B cell (primary cell): ENCODE results near the gene KDELR1. TPM values are rescaled to one million over a fixed set of nuclear protein-coding genes. Genes with fewer than 3 reads are reported as not detected.

Source experiments
- ATAC-seq: fragments of 200-7000 bp; cut with Tn5 transposase; one replicate; pipeline ENCODE4 v1.10.0; 2021; ENCODE audit warnings: low read depth, mild to moderate bottlenecking, moderate number of reproducible peaks, moderate library complexity
- CTCF ChIA-PET: fragments of 350-600 bp; sonication (Branson Sonifier 250); formaldehyde crosslinking; loops from one replicate; lab custom pipeline; 2021; ENCODE audit warnings: antibody characterized with exemption, inconsistent platforms; lab: Charles Lee
- POLR2A ChIA-PET: fragments of 350-600 bp; sonication (Branson Sonifier 250); formaldehyde crosslinking; loops from one replicate; lab custom pipeline; 2021; ENCODE audit warnings: antibody characterized with exemption; lab: Charles Lee
- DNase-seq: peaks from one replicate; pipeline ENCODE4 v3.0.0; 2013
- H2AFZ ChIP-seq: 2 replicates; pipeline ENCODE4 v1.6.1; 2012; ENCODE audit warnings: mild to moderate bottlenecking, low read depth, low read length; ENCODE audit not compliant: insufficient read depth, poor library complexity, severe bottlenecking
- H3K27ac ChIP-seq, 2 donors: 1 replicate in 1 of 2; 2 replicates in 1 of 2; pipeline ENCODE4 v1.5.1; 2012 to 2013; ENCODE audit warnings: low read length in 2 of 2, mild to moderate bottlenecking in 2 of 2, moderate library complexity in 1 of 2
- H3K27me3 ChIP-seq, 4 experiments: fragments of 200-600 bp in 1 of 4; sonication (generic) in 1 of 4; replicated peaks in 1 of 4; 1 replicate in 2 of 4; 2 replicates in 2 of 4; pipeline versions ENCODE4 v1.6.1 to v1.7.0; 2013 to 2016; ENCODE audit warnings: low read length in 3 of 4, mild to moderate bottlenecking in 2 of 4, mixed read lengths in 1 of 4, moderate library complexity in 1 of 4; ENCODE audit not compliant: insufficient read depth in 4 of 4, control insufficient read depth in 3 of 4; ENCODE audit errors: control extremely low read depth in 1 of 4
- H3K36me3 ChIP-seq, 2 experiments: replicated peaks in 1 of 2; 1 replicate in 1 of 2; 2 replicates in 1 of 2; pipeline versions ENCODE4 v1.6.1 to v1.7.1; 2013; ENCODE audit warnings: low read length in 1 of 2; ENCODE audit not compliant: insufficient read depth in 2 of 2, control insufficient read depth in 1 of 2; ENCODE audit errors: control extremely low read depth in 1 of 2, extremely low read depth in 1 of 2
- H3K4me1 ChIP-seq, 2 donors: fragments of 200-600 bp in 1 of 2; sonication (generic) in 1 of 2; 1 replicate in 1 of 2; 2 replicates in 1 of 2; pipeline versions ENCODE4 v1.5.1 to v1.6.1; 2013 to 2017; ENCODE audit warnings: low read length in 2 of 2; ENCODE audit not compliant: control insufficient read depth in 2 of 2, insufficient read depth in 2 of 2
- H3K4me2 ChIP-seq: replicated peaks from 2 replicates; pipeline ENCODE3; 2012; ENCODE audit warnings: mild to moderate bottlenecking, low read depth, low read length; ENCODE audit not compliant: poor library complexity, severe bottlenecking
- H3K4me3 ChIP-seq, 5 experiments: fragments of 200-600 bp in 1 of 5; sonication (generic) in 1 of 5; 1 replicate in 3 of 5; 2 replicates in 2 of 5; pipeline versions ENCODE4 v1.5.1 to v1.7.0; 2011 to 2016; ENCODE audit warnings: low read length in 4 of 5, mild to moderate bottlenecking in 4 of 5, low read depth in 2 of 5, control low read depth in 1 of 5, moderate library complexity in 1 of 5; ENCODE audit not compliant: insufficient read depth in 1 of 5; ENCODE audit errors: control extremely low read depth in 1 of 5, extremely low read depth in 1 of 5
- H3K79me2 ChIP-seq: fragments of 200-600 bp; sonication (generic); one replicate; pipeline ENCODE4 v1.6.0; 2016; ENCODE audit warnings: low read length; ENCODE audit not compliant: control insufficient read depth, insufficient read depth
- H3K9ac ChIP-seq: fragments of 200-600 bp; sonication (generic); 2 replicates; pipeline ENCODE4 v1.6.1; 2017; ENCODE audit warnings: mild to moderate bottlenecking, low read length, moderate library complexity
- H3K9me3 ChIP-seq, 3 donors: one replicate each; pipeline versions ENCODE4 v1.6.1 to v1.7.1; 2013; ENCODE audit warnings: low read length in 2 of 3; ENCODE audit not compliant: control insufficient read depth in 2 of 3, insufficient read depth in 1 of 3; ENCODE audit errors: control extremely low read depth in 1 of 3
- H4K20me1 ChIP-seq: 2 replicates; pipeline ENCODE4 v1.6.0; 2012; ENCODE audit warnings: mild to moderate bottlenecking, low read length; ENCODE audit not compliant: insufficient read depth, control insufficient read depth, poor library complexity, severe bottlenecking
- H3K27ac Mint-ChIP-seq: one replicate; pipeline ENCODE4 v1.8.0; 2021; ENCODE audit warnings: mixed read lengths
- H3K27me3 Mint-ChIP-seq: one replicate; pipeline ENCODE4 v1.8.0; 2021; ENCODE audit warnings: mixed read lengths
- H3K4me1 Mint-ChIP-seq: one replicate; pipeline ENCODE4 v1.8.0; 2021; ENCODE audit warnings: mixed read lengths
- H3K4me3 Mint-ChIP-seq: one replicate; pipeline ENCODE4 v1.8.0; 2021; ENCODE audit warnings: mixed read lengths
- H3K9me3 Mint-ChIP-seq: one replicate; pipeline ENCODE4 v1.8.0; 2022; ENCODE audit warnings: mixed read lengths; ENCODE audit not compliant: insufficient read depth
- CTCF ChIP-seq: fragments of 200-600 bp; IDR thresholded peaks from one replicate; pipeline ENCODE4 v1.8.0; 2022; ENCODE audit warnings: antibody characterized with exemption, mild to moderate bottlenecking
- EZH2 ChIP-seq: IDR thresholded peaks from 2 replicates; pipeline ENCODE4 v1.6.1; 2012; ENCODE audit warnings: borderline replicate concordance, low read depth, mild to moderate bottlenecking, moderate library complexity, low read length; ENCODE audit not compliant: insufficient read depth, poor library complexity, severe bottlenecking
- WGBS: methylation state at CpG from one replicate; pipeline ENCODE4 v1.1.5; 2013; ENCODE audit warnings: missing lambda C conversion rate; ENCODE audit not compliant: insufficient coverage; 5-methylcytosine and 5-hydroxymethylcytosine counted together
- intact Hi-C: fragments of 100-400 bp; cut with micrococcal nuclease; formaldehyde crosslinking; loops from one replicate; pipeline ENCODE4 v1.10.0; 2022
- polyA plus RNA-seq: library from polyadenylated mRNA; depleted of rRNA; stranded (reverse); fragments of >200 nt; gene quantifications from 2 replicates; pipeline ENCODE4 v1.2.3, GENCODE V29; 2012
- total RNA-seq, 2 donors: library from RNA; stranded (reverse); fragments of 120-200 nt in 1 of 2; gene quantifications; 1 replicate in 1 of 2; 2 replicates in 1 of 2; pipeline versions ENCODE4 v1.2.3 to v1.2.4, GENCODE V29; 2013 to 2022

KDELR1 gene
- total and polyA plus RNA-seq, 2 donors (not counting 1 experiment from before 2014, with no cell fraction given): 33.3 to 62.7 TPM

GRCh38 chr19:48342841-48343540 is 48.4 kb downstream of the KDELR1 start:
- intact Hi-C loops: no loop called here
- Histone ChIP-seq H3K9ac (no peak overlapping the region), H3K9me3 (no peaks in the 10 kb centered on the region), H3K4me1 (no peaks in the 10 kb centered on the region), H3K79me2 (no peaks in the 10 kb centered on the region), H3K27me3 (no peaks in the 10 kb centered on the region), H2AFZ (no peak overlapping the region), H3K27ac (no peak overlapping the region), H3K4me2 (no peak overlapping the region), H3K4me3 (no peak overlapping the region), H3K36me3 (peaks cover 0 to 9% of the 10 kb centered on the region in 2 experiments), H4K20me1 (no peaks in the 10 kb centered on the region)
- no peaks in the 10 kb centered on the region for H3K9me3 Mint-ChIP-seq
- CTCF ChIA-PET: no interaction called here
- no peak overlapping the region for H3K4me3 Mint-ChIP-seq
- TF ChIP-seq EZH2 (no peak), CTCF (no peak)
- 95% methylated on average over 20 of the region's 23 CpGs for WGBS
- ATAC-seq: no peak
- POLR2A ChIA-PET: no interaction called here
- H3K27ac Mint-ChIP-seq: no peak overlapping the region
- no peaks in the 10 kb centered on the region for H3K27me3 Mint-ChIP-seq
- no peaks in the 10 kb centered on the region for H3K4me1 Mint-ChIP-seq
- DNase-seq: no peak

- Histone ChIP-seq H3K27me3 (no peaks in the 10 kb centered on the region), H3K36me3 (peaks cover 0 to 9% of the 10 kb centered on the region in 2 experiments), H3K79me2 (no peaks in the 10 kb centered on the region), H2AFZ (no peak overlapping the region), H3K9me3 (no peaks in the 10 kb centered on the region), H4K20me1 (no peaks in the 10 kb centered on the region), H3K27ac (no peak overlapping the region), H3K4me2 (no peak overlapping the region), H3K9ac (no peak overlapping the region), H3K4me1 (no peaks in the 10 kb centered on the region), H3K4me3 (no peak overlapping the region)
- intact Hi-C loops: no loop called here
- Mint-ChIP-seq H3K9me3 (no peaks in the 10 kb centered on the region), H3K4me1 (no peaks in the 10 kb centered on the region), H3K27me3 (no peaks in the 10 kb centered on the region), H3K27ac (no peak overlapping the region), H3K4me3 (no peak overlapping the region)
- TF ChIP-seq CTCF (no peak), EZH2 (no peak)
- ATAC-seq (no peak), DNase-seq (no peak)
- POLR2A ChIA-PET: no interaction called here
- CTCF ChIA-PET: no interaction called here
- WGBS: 95% methylated on average over 20 of the region's 20 CpGs
Measured at GRCh38 chr19:48342414-48342738, 49.0 kb downstream of the KDELR1 start.
